Smooth muscle cell of the brain vasculature (primary cell): ENCODE results near the gene GNAT2.

Experiments
- DNase-seq: peaks from one replicate; pipeline ENCODE4 v3.0.0-alpha.2; 2012; ENCODE audit warnings: low read depth, low spot score

GNAT2 gene

DNA sequence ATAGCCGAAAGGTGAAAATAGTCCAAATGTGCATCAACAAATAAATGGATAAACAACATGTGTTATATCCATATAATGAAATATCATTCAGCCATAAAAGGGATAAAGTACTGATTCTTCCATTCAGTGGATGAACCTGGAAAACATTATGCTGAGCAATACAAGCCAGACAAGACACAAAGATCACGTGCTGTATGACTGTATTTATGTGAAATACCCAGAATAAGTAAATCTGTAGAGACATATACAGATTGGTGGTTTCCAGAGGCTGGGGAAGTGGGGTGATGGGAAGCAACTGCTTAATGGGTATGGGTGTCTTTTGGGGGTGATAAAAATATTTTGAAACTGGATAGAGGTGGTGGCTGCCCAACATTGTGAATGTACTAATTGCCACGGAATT, 23.2 kb upstream of the GNAT2 start:
- DNase-seq = no peak

DNA sequence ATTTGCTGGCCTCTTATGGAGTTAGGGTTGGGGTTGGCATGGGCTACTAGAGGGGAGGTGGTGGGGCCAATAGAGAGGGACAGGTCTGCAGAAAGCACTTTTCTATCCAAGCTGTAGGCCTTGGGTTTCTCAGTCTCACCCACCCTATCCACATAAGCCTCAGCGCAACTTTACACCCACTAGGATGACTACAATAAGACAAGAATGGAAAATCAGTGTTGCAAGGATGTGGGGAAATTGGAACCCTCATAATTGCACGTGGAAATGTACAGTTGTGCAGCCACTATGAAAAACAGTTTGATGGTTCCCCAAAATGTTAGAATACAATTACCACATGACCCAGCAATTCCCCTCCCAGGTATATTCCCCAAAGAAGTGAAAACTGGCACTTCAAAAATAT, 22.4 kb upstream of the GNAT2 start:
- no peak for DNase-seq

DNA sequence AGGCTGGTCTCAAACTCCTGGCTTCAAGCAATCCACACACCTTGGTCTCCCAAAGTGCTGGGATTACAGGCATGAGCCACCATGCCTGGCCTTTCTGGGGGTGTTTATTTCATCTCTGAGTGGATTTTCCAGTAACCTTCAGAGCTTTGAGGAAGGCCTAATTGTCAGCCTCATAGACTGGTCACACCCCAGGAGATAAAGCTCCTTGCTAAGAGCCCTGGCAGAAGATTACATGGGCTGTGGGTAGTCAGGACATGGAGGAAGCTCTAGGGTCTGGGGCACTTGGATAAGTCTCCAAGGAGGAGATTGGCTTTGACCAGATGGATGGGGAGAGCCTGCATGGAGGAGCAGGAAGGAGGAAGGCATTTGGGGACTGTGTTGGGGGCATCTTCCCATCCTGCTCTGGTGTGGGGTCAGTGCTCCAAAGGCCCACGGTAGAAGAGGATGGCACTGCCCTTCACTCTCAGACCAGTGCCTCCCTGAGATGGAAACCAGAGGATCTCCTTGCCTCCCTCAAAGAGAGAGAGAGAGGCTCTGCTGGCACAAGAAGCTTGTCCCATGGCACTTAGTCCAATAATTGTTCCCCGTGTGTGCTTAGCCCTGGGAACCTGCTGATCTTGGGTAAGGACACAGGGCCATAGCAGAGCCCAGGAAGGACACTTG, 21.8 kb upstream of the GNAT2 start:
- DNase-seq = no peak

DNA sequence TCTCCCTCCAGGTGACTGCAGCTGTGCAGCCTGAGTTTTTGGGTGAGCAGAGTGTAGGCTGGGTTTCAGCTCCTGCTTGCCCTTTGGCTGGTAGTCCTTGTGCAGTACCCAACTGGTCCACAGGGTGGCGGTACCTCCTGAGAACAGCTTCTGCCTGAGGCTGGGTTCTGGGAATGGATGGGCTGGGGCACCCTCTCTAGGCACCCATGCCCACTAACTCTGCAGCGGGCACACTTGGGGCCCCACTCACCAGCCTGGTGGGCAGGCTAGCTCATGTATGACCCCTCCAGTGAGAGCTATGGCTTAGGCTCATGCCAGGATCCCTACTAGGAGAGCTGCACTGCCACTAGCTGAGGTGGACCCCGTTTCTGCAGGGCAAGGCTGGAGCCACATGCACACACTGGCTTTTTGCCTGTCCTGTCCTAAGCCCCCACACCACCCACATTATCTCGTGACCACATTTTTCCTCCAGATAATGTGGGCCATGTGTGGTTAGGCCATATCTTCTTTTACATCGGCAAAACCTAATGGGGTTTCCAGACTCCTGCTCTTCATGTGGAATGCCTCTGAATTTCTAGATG, 21.0 kb upstream of the GNAT2 start:
- peak; percentile 23 for DNase-seq

DNA sequence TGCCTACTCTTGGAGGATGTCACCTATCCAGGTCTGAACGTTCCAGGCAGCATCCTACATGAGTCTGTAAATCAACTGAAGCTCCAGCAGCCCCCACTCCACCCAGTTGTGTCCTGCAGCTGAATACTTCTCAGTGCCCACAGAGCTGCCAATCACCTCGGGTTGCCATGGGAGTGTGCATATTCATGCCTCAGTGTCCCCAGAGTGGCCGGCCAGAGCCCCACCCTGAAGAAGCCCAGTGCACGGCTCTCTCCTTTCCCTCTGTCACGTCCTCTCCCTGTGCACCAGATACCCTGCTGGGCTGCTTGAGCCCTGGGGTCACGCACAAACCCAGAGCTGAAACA, 20.4 kb upstream of the GNAT2 start:
- no peak for DNase-seq

DNA sequence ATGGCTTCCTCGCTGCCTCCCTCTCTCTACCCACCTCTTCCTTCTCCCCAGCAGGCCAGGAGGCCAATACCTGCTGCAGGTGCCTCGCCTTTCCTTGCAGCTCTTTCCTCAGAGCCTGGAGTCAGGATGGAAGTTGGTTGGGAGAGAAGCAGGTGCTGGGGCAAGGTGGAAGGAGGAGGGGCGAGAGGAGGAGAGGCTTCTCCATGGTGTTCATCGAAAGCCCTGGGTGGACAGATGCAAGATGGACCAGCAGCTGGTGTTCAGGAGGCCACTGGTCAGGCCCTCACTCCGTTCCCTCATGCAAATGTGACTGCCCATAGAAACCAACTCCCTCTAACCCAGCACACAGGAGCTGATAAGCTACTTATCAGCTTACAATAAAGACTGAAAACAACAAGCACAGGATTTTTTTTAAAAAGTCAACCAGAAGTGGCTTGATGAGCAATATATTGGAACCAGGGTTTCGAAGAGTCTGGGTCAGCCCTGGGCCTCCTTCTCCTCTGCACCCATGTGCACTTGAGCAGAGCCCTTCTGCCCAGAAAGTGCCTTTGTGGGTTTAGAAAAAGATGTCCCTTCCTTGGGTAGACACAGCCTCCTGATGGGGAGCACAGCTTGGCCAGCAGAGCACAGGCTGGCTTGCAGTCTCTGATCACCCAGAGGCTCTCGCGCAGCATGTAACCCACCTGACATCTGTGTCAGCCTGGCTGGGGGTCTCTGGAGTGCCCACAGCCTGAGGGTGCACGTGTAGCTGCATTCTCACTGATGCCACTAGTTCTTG, 19.8 kb upstream of the GNAT2 start:
- DNase-seq = no peak

DNA sequence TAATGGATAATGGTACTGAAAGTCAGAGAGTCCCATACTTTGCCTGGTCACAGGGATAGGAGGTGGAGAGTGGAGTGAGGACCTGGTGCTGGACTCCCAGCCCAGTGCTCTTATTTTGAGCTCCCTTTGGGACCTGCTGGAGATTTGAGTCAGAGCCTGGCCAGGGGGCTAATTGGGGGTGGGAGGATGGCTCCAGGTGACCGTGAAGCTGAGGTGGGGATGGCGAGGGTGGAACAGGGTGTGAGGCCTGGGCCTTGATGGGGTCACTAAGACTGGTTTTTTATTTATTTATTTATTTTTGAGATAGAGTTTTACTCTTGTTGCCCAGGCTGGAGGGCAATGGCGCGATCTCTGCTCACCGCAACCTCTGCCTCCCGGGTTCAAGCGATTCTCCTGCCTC, 18.0 kb upstream of the GNAT2 start:
- no peak for DNase-seq

DNA sequence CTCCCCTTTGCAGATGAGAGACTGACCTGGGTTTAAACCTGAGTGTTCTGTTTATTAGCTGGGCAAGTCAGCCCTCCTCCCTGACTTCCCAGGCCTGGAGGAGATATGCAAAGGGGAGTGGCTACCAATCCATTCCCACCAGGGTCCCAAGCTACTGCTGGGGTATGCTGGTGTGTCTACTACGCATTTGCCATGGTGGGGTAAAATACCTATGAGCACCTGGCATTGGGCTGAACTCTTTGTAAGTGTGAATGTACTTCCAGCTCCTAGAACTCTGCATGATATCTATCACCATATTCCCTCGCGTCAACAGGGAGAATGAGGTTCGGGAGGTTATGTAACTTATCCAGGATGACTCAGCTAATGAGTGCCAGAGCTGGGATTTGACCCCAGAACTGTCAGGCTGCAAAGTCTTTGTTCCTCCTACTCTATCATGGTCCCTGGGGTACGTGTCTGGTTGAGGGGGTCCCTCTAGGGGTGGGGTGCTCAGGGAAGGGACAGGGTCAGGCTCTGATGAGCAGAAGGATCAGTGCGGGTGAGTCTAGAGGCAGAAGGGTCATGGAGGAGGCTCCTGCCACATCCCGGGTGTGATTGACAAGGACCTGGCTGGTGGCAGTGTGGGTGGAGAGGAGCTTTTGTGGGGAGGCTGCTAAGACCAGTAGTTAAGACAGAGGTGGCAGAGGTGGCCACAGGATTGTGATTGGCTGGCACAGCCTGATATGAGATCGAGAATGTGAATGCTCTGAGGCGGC, 17.0 kb upstream of the GNAT2 start:
- DNase-seq = peak; percentile 28

DNA sequence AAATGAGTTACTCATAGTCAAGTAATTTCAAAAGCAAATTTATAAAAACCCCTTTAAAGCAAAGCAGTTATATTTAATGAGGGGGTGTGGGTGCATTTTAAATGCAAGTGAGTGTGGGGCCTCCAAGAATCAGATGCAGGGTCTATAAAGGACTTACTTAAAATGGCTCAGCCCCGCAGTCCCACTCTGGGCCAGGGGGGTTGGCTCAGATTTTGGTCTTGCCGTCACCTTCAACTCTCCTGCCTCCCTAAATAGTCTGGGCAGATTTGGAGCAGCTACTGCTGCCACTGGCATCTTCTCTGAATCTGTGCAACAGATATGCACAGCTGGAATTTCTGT, 16.4 kb upstream of the GNAT2 start:
- no peak for DNase-seq

DNA sequence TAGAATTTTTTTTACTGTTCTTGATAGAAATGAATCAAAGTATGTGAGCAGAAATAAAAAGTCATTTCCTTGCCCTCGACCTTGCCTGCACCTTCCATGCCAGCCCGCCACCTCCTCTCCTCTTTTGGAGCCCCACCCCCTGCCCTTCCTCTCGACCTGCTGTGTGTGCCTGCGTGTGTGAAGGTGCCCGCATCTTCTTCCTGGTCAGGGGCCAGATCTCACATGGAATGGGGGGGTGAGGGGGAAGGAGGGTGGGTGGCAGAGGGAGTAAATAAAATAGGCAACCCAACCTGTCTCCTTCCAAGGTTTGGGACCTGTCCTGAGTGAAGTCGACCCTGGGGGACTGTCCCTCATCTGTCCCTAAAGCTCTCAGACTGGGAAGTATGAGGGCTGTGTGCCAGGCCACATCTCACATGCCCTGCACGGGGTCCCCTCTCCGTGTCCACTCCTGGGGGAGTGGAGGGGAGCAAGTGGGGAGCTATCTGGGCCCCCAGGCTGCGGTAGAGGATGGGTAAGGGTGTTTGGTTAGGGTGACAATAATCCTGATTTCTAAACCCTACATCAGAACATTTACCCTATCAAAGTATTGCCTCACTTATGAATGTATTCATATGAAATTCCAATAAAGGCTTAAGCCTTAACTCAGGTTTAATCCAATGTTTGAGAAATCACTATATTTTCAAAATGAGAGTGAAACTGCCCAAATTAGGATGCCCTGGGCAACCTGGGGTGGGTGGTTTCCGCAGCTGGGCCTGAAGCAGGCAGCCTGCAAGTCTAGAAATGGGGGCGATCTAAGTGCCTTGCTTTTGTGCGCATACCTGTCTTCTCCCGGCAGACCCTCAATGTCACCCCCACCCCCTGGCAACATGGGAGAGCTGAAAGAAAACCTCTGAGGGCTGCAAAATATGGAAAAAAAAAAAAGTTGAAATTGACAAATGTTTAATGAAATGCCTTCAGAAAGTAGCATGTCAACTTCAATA, 15.6 kb upstream of the GNAT2 start:
- DNase-seq = no peak

DNA sequence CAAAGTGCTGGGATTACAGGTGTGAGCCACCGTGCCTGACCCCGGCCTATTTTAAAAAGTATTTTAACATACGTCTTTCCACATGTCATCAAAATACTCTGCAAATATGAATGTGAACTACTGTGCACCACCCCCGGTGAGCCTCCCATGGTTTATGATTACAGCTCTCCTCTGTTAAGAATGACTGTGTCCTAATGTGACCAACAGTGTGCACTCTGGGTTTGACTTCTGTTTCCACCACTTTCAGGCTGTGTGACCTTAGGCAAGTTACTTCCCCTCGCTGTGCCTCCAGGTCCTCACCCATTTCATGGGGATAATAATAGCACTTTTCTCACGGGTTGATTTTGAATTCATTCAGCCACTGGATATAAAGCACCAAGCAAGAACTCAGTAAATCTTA, 14.9 kb upstream of the GNAT2 start:
- no peak for DNase-seq

DNA sequence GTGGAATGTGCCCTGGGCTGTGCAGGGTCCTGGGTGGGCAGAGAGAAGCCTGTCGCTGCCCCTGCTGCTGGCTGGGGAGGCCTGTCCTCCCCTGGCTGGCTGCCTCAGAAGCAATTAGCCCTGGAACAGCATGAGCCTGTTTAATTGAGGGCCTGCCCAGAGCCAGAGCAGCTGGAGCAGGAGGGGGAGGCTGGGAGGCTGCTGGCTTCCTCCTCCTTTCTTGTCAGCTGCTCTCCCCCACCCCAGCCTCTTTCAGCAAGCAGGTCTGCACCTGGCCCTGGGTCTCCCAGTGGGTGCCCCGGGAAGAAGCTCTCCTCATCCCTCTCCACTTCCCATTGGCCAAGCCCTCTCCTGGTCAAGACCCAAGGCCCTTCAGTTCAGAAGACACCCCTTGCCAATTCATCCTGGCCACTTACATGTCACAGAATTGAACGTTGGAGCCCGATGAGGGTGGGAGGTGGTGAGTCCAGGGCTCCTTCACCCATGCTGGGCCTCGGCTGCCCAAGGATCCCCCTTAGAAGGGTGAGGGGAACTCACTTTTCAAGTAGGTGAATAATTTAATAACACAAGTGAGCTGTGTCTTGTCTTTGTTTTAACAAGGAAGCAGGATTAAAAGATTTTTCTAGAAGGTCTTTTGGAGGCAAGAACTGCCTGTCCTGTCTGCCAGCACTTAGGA, 13.4 kb upstream of the GNAT2 start:
- no peak for DNase-seq

DNA sequence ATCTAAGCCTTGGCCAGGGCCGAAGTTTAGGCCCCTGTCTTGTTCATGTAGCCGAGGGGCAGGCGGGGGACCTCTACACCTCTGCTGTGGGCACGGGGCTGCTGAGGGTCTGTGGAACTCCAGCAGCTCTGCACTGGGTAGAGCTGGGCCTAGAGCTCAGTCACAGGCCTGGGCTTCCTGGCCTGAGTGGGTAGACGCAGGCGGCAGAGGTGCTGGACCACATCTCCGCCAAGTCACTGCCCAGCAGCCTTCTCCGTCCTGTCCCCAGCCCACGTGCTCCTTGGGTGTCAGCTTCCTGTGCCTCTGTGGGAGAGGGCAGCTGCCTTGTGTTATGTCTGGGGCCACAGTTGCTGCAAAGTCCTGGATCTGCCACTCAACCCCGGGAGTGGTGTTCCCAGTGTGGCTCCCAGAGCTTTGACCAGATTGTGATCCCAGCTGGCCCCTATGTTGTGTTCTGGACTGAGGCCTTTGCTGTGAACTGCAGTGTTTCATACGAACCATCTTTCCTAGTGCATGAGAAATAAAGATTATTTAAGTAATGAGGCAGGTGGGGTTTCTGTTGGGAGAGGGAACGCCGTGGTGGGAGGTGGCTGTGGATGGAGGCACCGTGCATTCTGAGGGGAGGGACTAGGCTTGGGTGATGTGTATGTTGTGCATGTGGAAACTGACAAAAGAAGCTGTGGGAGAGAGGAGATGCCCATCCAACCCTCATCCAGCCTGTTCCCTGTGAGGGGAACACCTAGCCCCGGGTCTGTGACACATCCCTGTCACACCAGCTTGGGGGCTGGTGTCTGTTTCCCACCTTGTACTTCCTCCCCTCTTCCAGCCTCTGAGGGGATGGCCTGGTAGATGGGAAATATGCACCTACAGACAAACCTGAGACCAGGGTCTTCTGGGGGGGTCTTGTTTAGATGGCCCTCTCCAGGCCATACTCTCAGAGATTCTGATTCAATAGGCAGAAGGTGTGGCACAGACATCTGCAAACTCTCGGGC, 12.4 kb upstream of the GNAT2 start:
- no peak for DNase-seq

DNA sequence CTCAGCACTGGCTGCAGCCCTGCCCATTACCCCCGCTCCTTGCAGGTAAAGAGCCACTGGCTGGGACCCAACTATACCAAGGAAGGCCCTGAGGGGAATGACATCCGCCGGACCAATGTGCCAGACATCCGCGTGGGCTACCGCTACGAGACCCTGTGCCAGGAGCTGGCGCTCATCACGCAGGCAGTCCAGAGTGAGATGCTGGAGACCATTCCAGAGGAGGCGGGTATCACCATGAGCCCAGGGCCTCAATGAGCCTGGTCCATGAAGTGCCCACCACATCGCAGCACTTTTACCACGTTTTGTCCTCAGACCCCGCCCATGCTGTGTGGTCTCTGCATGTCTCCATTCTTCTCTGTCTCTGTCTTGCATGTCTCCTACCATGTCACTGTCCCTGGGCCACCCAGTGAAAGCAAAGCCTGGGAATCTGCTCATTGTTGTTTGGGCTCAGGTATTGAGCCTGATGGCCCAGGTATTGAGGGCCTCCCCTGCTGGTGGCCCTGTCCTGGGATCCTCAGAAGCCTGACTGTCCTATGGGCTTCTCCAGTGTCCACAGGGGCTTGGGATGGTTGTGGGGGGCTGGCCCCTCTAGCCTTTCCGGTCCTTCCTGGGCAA, 11.6 kb upstream of the GNAT2 start:
- no peak for DNase-seq

DNA sequence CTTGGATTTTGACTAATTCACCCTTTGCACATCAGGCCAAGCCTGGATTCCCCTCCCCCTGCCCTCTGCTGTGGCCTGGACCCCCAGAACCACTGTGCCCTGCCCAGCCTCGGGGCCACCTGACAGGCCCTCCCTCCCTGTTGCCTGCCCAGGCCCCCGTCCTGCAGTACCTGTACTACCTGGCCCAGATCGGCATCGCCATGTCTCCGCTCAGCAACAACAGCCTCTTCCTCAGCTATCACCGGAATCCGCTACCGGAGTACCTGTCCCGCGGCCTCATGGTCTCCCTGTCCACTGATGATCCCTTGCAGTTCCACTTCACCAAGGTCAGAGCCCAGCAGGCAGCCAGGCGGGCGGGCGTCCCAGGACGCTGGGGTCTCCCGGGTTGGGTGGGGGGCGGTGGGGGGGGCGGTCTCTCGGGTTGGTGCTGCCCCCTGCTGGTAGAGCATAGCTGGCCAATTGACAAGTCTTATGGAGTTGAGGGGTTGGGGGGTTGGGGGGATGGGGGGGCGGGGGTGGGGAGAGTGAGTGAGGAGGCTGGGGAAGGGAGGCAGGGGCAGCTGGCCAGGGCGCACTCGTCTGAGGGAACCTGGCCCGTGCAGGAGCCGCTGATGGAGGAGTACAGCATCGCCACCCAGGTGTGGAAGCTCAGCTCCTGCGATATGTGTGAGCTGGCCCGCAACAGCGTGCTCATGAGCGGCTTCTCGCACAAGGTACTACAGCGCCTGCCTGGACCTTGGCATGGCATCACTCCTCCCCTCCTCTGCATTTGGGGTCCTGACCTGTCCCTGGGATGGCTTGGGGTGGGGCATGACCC, 10.9 kb upstream of the GNAT2 start:
- no peak for DNase-seq

DNA sequence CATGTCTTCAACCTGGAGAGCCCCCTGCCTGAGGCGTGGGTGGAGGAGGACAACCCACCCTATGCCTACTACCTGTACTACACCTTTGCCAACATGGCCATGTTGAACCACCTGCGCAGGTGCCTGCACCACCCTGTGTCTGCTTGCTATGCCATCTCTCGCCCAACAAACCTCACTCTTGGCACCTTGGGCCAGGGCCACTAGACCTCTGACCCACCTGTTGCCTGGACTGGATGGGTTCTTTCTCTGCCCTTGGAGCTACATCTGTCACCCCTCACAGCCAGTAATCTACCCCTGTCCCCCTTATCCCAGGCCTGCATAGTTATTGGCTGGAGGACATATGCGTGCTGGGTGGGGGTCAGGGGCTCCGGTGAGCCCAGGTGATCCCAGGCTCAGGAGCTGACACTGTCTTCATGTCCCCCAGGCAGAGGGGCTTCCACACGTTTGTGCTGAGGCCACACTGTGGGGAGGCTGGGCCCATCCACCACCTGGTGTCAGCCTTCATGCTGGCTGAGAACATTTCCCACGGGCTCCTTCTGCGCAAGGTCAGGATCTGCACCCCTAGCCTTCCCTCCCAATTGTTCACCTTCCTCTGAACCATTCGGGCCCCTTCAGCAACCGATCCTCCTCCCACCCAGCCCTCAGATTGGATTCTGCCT, 10.1 kb upstream of the GNAT2 start:
- no peak for DNase-seq

DNA sequence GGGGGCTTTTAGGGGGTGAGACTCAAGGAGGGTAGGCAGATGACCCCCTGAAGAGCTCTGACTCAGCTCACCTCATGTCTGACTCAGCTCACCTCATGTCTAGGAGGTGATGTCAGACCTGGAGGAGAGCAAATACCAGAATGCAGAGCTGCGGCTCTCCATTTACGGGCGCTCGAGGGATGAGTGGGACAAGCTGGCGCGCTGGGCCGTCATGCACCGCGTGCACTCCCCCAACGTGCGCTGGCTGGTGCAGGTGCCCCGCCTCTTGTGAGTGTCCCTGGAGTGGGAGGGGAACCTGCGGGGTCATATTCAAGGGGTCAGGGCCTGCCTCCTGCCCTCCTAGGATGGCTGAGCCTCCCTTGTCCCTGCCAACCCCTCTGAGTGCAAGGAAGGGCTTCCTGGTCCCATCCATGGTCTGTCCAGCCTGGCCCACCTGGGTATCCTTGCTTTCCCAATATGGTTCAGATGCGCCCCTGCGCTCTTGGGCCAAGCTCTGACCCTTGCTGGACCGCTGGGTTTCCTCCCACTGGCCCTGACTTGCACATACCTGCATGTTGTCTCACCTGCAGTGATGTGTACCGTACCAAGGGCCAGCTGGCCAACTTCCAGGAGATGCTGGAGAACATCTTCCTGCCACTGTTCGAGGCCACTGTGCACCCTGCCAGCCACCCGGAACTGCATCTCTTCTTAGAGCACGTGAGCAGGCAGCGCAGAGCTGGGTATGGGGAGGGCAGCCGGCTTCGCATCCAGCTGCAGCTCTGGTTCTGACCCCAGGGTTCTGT, 9.3 kb upstream of the GNAT2 start:
- no peak for DNase-seq
